GM12864 (cell line): ENCODE measurements around the gene MLH3.
A peak's percentile ranks its signal among the peaks of the same experiment; 100 is the strongest.

Experiments used
- DNase-seq: peaks from one replicate; pipeline ENCODE4 v3.0.0-alpha.2; 2011; ENCODE audit warnings: low read depth
- H3K4me3 ChIP-seq: 2 replicates; pipeline ENCODE4 v1.5.1; 2011; ENCODE audit warnings: mild to moderate bottlenecking, low read depth, low read length, control low read depth
- TF ChIP-seq, protein P1 (sequence below): IDR thresholded peaks from 2 replicates; pipeline ENCODE4 v1.5.1; 2011; ENCODE audit warnings: low read depth, mild to moderate bottlenecking, moderate library complexity, low read length, control low read depth, inconsistent platforms; ENCODE audit errors: missing control alignments

Gene MLH3

GRCh38 chr14:75060420-75060819 is 9.2 kb upstream of the MLH3 start:
- TF ChIP-seq, protein P1, sequence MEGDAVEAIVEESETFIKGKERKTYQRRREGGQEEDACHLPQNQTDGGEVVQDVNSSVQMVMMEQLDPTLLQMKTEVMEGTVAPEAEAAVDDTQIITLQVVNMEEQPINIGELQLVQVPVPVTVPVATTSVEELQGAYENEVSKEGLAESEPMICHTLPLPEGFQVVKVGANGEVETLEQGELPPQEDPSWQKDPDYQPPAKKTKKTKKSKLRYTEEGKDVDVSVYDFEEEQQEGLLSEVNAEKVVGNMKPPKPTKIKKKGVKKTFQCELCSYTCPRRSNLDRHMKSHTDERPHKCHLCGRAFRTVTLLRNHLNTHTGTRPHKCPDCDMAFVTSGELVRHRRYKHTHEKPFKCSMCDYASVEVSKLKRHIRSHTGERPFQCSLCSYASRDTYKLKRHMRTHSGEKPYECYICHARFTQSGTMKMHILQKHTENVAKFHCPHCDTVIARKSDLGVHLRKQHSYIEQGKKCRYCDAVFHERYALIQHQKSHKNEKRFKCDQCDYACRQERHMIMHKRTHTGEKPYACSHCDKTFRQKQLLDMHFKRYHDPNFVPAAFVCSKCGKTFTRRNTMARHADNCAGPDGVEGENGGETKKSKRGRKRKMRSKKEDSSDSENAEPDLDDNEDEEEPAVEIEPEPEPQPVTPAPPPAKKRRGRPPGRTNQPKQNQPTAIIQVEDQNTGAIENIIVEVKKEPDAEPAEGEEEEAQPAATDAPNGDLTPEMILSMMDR, result no peak
- DNase-seq, result no peak
- no peak overlapping the region for H3K4me3 ChIP-seq

- H3K4me3 ChIP-seq, result no peak overlapping the region
- no peak for DNase-seq
- TF ChIP-seq, protein P1, result no peak
Observed at GRCh38 chr14:75059642-75060041, 8.4 kb upstream of the MLH3 start.

DNA sequence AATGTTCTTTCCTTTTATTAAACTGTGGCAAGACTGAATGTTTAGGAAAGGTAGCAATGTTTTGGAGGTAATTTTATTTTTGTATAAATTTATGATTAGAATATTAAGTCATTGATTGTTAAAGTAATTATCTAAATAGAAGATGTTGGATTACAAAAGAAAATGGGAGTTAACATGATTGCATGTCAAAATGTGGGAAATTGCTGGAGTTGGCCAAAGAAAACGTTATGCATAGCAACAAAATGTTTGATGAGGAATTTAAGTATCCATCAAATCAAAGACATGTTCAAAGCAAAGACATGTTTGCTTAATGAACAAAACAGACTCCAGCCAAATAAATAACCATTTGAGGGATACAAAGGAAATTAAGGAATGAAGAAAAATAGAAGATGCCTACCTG is 3.2 kb upstream of the MLH3 start:
- H3K4me3 ChIP-seq, result no peak overlapping the region

GRCh38 chr14:75053396-75054291 is 2.4 kb upstream of the MLH3 start:
- H3K4me3 ChIP-seq, result no peak overlapping the region
- TF ChIP-seq, protein P1, result no peak
- no peak for DNase-seq

More for the DNA sequence above, 3.2 kb upstream of the MLH3 start:
- TF ChIP-seq, protein P1, result no peak
- DNase-seq, result no peak

DNA sequence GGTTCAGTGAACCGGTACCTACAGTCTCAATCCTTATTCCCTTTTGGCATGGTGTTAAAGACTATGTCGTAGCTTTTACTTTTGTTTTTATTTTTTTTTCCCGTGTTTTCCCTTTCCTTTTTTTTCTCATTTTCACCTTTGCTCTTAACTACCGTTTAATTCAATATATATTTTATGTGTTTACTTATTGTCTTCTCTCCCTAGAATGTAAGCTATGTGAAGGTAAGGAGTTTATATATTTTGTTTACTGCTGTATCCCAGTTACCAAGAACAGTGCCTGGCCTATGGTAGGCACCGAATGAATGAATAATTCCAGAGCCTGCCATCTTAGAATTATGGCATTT is 261 bp upstream of the MLH3 start:
- TF ChIP-seq, protein P1, result no peak
- peak overlapping the region; percentile 67 for H3K4me3 ChIP-seq
- DNase-seq, result no peak

DNA sequence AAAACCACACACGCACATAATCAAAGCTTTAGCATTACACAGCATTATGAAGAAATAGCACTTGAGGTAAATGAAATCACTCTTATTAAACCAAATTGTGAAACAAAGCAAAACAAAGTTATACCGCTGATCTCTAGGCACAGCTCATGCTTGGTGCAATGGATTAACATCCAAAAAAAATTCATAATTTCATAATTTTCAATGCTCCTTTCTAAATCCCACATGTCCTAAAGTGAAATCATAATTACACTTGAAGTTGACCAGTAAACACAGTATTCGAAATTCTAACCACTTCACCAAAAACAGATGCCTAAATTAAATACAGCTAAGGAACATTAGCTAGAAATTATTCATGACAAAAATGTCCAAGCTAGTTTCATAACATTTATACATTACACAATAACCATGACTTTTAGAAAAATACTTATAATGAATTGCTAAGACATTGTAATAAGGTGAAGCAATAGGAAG is 1.5 kb downstream of the MLH3 start:
- no peak for DNase-seq
- TF ChIP-seq, protein P1, result no peak
- H3K4me3 ChIP-seq, result no peak overlapping the region

- TF ChIP-seq, protein P1, result no peak
- DNase-seq, result no peak
- H3K4me3 ChIP-seq, result no peak overlapping the region
Observed at GRCh38 chr14:75049136-75049535, 2.1 kb downstream of the MLH3 start.
